CD4-positive, CD25-positive, alpha-beta regulatory T cell (primary cell): ENCODE results near the gene SVEP1. TPM values are rescaled to one million over a fixed set of nuclear protein-coding genes. Genes with fewer than 3 reads are reported as not detected.

Experiments
- ATAC-seq, 2 donors: fragments of 150-1000 bp; cut with Tn5 transposase; one replicate each; pipeline ENCODE4 v1.10.0; 2021; ENCODE audit warnings: low read depth in 2 of 2, moderate number of reproducible peaks in 2 of 2, moderate library complexity in 1 of 2
- DNase-seq, 3 donors: peaks; one replicate each; pipeline versions ENCODE4 v3.0.0 to v3.0.0-alpha.2; 2012 to 2022; ENCODE audit warnings: mixed read lengths in 1 of 3
- H3K27ac ChIP-seq: one replicate; pipeline ENCODE4 v1.7.0; 2013; ENCODE audit warnings: mild to moderate bottlenecking, low read length; ENCODE audit not compliant: insufficient read depth, poor library complexity, severe bottlenecking
- H3K27me3 ChIP-seq: one replicate; pipeline ENCODE4 v1.7.0; 2013; ENCODE audit warnings: low read length; ENCODE audit not compliant: control insufficient read depth, insufficient read depth
- H3K36me3 ChIP-seq: one replicate; pipeline ENCODE4 v1.7.0; 2013; ENCODE audit warnings: mild to moderate bottlenecking, low read length, moderate library complexity; ENCODE audit not compliant: control insufficient read depth, insufficient read depth
- H3K4me1 ChIP-seq: 2 replicates; pipeline ENCODE4 v1.7.0; 2013; ENCODE audit warnings: mild to moderate bottlenecking, low read length; ENCODE audit not compliant: insufficient read depth, control insufficient read depth, poor library complexity, severe bottlenecking
- H3K4me3 ChIP-seq: one replicate; pipeline ENCODE4 v1.7.0; 2013; ENCODE audit warnings: low read depth, mild to moderate bottlenecking, low read length, moderate library complexity
- H3K9me3 ChIP-seq, 2 experiments: 1 replicate in 1 of 2; 2 replicates in 1 of 2; pipeline ENCODE4 v1.7.0; 2013; ENCODE audit warnings: low read length in 2 of 2, mild to moderate bottlenecking in 1 of 2, moderate library complexity in 1 of 2; ENCODE audit not compliant: control insufficient read depth in 2 of 2
- H3K27ac Mint-ChIP-seq, 3 donors: one replicate each; pipeline ENCODE4 v1.8.0; 2020 to 2022; ENCODE audit warnings: mild to moderate bottlenecking in 3 of 3, mixed read lengths in 3 of 3, moderate library complexity in 2 of 3
- H3K27me3 Mint-ChIP-seq: one replicate; pipeline ENCODE4 v1.8.0; 2022; ENCODE audit warnings: mild to moderate bottlenecking, mixed read lengths
- H3K36me3 Mint-ChIP-seq: one replicate; pipeline ENCODE4 v1.8.0; 2020; ENCODE audit warnings: mixed read lengths
- H3K4me1 Mint-ChIP-seq, 4 donors: one replicate each; pipeline ENCODE4 v1.8.0; 2020 to 2022; ENCODE audit warnings: mixed read lengths in 4 of 4, mild to moderate bottlenecking in 1 of 4
- H3K4me3 Mint-ChIP-seq, 4 donors: one replicate each; pipeline ENCODE4 v1.8.0; 2020 to 2022; ENCODE audit warnings: mild to moderate bottlenecking in 4 of 4, mixed read lengths in 4 of 4, moderate library complexity in 3 of 4
- H3K9me3 Mint-ChIP-seq, 7 donors: one replicate each; pipeline ENCODE4 v1.8.0; 2020 to 2022; ENCODE audit warnings: mixed read lengths in 7 of 7, mild to moderate bottlenecking in 3 of 7, moderate library complexity in 2 of 7
- polyA plus RNA-seq, 4 donors: library from polyadenylated mRNA; unstranded; fragments of 300-500 nt; fragmentation: Illumina TruSeq; gene quantifications; one replicate each; pipeline ENCODE4 v1.2.3, GENCODE V29; 2021
- total RNA-seq: library from RNA; stranded (reverse); gene quantifications from one replicate; pipeline ENCODE4 v1.2.3, GENCODE V29; 2022

Gene SVEP1
- total and polyA plus RNA-seq, 5 donors from 2014 or later, result 0.12 TPM; not detected in 4

DNA sequence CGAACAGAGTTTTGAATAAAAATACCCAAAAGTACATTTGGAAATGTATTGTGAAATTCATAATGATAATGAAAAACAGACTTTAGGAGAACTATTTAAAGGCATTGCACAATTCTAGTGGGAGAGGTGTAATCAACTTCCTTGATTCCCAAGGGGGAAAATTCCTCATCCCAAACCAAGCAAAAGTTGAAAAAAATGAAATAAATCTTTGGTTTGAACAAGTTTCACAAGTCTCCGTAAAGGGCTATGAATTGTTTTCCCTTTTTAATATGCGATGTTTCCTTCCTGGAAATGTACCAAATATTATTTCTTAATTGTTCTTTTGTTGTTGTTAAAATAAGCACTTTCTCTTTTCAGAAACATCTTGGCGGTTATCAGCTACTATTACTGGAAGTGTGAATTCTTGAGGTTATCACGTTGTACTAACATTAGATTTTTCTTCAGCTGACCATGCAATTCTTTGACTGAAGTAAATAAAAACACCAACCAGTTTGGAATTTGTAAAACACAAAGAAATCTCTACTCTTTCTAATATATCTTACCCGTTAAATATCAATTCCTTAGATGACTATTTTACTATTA, 59.3 kb downstream of the SVEP1 start:
- no peaks in the 10 kb centered on the region for H3K4me1 ChIP-seq
- H3K27ac Mint-ChIP-seq, result no peak overlapping the region
- H3K27me3 ChIP-seq, result no peaks in the 10 kb centered on the region
- H3K9me3 Mint-ChIP-seq, result peaks cover 0 to 6% (median 1%) of the 10 kb centered on the region in 7 donors
- H3K4me3 Mint-ChIP-seq, result no peak overlapping the region
- no peak for ATAC-seq
- H3K27me3 Mint-ChIP-seq, result no peaks in the 10 kb centered on the region
- no peaks in the 10 kb centered on the region for H3K4me1 Mint-ChIP-seq
- no peak overlapping the region for H3K4me3 ChIP-seq
- no peaks in the 10 kb centered on the region for H3K36me3 ChIP-seq
- H3K36me3 Mint-ChIP-seq, result no peaks in the 10 kb centered on the region
- no peaks in the 10 kb centered on the region for H3K9me3 ChIP-seq
- no peak overlapping the region for H3K27ac ChIP-seq
- no peak for DNase-seq

DNA sequence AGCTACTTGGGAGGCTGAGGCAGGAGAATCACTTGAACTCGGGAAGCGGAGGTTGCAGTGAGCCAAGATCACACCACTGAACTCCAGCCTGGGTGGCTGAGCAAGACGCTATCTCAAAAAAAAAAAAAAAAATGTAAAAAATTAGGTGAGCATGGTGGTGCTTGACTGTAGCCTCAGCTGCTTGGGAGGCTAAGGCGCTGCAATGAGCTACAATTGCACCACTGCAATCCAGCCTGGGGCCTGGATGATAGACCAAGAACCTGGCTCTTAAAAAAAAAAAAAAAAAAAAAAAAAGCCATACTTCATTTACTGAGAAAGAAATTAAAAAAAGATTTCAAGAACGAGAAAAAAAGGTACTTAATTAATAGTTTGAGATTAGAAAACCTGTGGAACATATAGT, 62.1 kb downstream of the SVEP1 start:
- H3K9me3 Mint-ChIP-seq, result peaks cover 0 to 6% (median 0%) of the 10 kb centered on the region in 7 donors
- no peak for DNase-seq
- Histone ChIP-seq H3K4me3 (no peak overlapping the region), H3K27ac (no peak overlapping the region), H3K4me1 (no peaks in the 10 kb centered on the region), H3K36me3 (no peaks in the 10 kb centered on the region), H3K9me3 (no peaks in the 10 kb centered on the region), H3K27me3 (no peaks in the 10 kb centered on the region)
- no peaks in the 10 kb centered on the region for H3K36me3 Mint-ChIP-seq
- no peaks in the 10 kb centered on the region for H3K4me1 Mint-ChIP-seq
- H3K27ac Mint-ChIP-seq, result no peak overlapping the region
- no peaks in the 10 kb centered on the region for H3K27me3 Mint-ChIP-seq
- H3K4me3 Mint-ChIP-seq, result no peak overlapping the region
- no peak for ATAC-seq

DNA sequence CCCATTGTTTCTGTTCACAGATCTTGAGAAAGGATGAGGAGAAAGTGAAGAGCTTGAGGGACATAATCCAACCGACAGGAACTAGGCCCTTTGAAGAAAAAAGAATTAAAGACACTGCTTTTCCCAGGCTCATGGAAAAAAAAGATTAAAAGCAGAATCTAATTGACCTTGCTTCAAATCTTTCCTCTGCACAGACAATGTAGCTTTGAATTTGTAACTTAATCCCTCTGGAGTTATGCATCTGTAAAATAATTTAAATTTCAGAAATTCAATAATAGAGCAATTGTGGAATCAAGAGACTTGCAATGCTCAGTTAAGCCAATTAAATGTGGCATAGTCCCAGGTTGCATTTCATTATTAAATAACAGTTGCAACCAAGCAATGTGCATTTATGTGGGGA, 64.6 kb downstream of the SVEP1 start:
- no peak for ATAC-seq
- H3K27ac Mint-ChIP-seq, result no peak overlapping the region
- no peaks in the 10 kb centered on the region for H3K27me3 Mint-ChIP-seq
- Histone ChIP-seq H3K4me3 (no peak overlapping the region), H3K9me3 (no peaks in the 10 kb centered on the region), H3K27ac (no peak overlapping the region), H3K27me3 (no peaks in the 10 kb centered on the region), H3K4me1 (no peaks in the 10 kb centered on the region), H3K36me3 (no peaks in the 10 kb centered on the region)
- H3K4me1 Mint-ChIP-seq, result no peaks in the 10 kb centered on the region
- H3K36me3 Mint-ChIP-seq, result no peaks in the 10 kb centered on the region
- no peak overlapping the region for H3K4me3 Mint-ChIP-seq
- DNase-seq, result no peak
- H3K9me3 Mint-ChIP-seq, result peaks cover 0 to 6% (median 0%) of the 10 kb centered on the region in 7 donors

DNA sequence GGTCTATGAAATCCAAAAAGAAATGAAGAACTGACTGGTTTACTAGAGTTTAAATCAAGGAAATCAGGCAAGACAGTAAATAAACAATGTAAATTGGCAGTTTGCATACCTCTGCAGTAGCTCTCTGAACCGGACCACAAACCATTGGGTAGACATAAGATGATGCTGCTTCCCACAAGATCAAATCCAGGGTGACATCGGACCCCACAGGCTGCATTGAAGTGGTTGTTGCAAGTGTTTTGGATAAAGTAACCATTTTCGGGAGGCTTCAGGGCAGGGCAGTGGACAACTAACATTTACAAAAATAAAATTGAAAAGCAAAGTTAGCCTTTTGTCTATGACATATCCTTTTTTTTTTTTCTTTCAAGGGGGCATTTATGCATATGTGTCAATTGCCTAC, 66.7 kb downstream of the SVEP1 start:
- ATAC-seq (no peak), DNase-seq (no peak)
- H3K27ac ChIP-seq, result no peak overlapping the region
- no peaks in the 10 kb centered on the region for H3K4me1 ChIP-seq
- Mint-ChIP-seq H3K9me3 (no peaks in the 10 kb centered on the region), H3K27me3 (no peaks in the 10 kb centered on the region), H3K27ac (no peak overlapping the region), H3K4me3 (no peak overlapping the region), H3K4me1 (no peaks in the 10 kb centered on the region), H3K36me3 (no peaks in the 10 kb centered on the region)
- no peaks in the 10 kb centered on the region for H3K27me3 ChIP-seq
- no peaks in the 10 kb centered on the region for H3K9me3 ChIP-seq
- H3K36me3 ChIP-seq, result no peaks in the 10 kb centered on the region
- no peak overlapping the region for H3K4me3 ChIP-seq

DNA sequence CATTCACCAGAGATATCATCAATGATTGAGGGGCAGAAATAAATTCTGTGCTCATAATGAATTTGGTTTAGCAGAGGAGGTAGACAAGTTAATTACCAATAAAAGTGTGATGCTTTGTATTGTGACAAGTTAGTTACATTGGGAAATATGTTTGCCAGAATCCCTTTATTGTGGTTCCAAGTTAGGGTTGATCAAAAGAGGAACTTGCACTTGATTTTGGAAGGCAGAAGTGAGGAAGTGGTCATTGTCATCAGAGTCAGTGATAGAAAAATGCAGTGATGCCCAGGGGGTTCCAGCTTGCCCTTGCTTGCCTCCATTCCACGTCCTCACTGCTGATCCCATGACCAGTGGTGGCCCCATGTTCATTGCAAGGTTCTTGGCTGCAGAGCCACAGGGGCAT, 69.7 kb downstream of the SVEP1 start:
- no peaks in the 10 kb centered on the region for H3K4me1 ChIP-seq
- H3K4me3 ChIP-seq, result no peak overlapping the region
- no peaks in the 10 kb centered on the region for H3K27me3 ChIP-seq
- ATAC-seq (no peak), DNase-seq (no peak)
- H3K36me3 Mint-ChIP-seq, result no peaks in the 10 kb centered on the region
- no peaks in the 10 kb centered on the region for H3K4me1 Mint-ChIP-seq
- H3K27me3 Mint-ChIP-seq, result no peaks in the 10 kb centered on the region
- no peaks in the 10 kb centered on the region for H3K9me3 ChIP-seq
- H3K9me3 Mint-ChIP-seq, result peaks cover 0 to 3% (median 0%) of the 10 kb centered on the region in 7 donors
- H3K27ac Mint-ChIP-seq, result no peak overlapping the region
- no peak overlapping the region for H3K4me3 Mint-ChIP-seq
- H3K27ac ChIP-seq, result no peak overlapping the region
- H3K36me3 ChIP-seq, result no peaks in the 10 kb centered on the region

DNA sequence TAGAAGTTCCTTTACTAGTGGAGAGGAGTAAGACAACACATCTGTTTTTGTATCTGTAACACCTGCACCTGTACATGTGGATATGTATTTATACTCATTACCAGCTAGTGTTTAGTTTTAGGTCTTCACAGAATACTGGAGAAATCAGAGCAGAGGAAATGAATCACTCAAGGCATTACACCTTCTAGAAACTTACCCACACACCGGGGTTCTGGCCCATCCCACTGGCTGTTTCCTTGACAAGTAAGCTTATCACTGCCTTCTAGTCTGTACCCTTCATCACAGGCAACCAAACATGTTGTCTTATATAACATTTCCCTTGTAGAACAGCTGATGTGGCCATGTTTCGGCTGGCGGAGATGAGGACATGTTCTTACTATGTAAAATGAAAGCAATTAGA, 76.7 kb downstream of the SVEP1 start:
- H3K4me1 Mint-ChIP-seq, result no peaks in the 10 kb centered on the region
- no peak overlapping the region for H3K27ac ChIP-seq
- H3K9me3 ChIP-seq, result no peaks in the 10 kb centered on the region
- H3K27me3 Mint-ChIP-seq, result no peaks in the 10 kb centered on the region
- ATAC-seq, result no peak
- no peaks in the 10 kb centered on the region for H3K36me3 ChIP-seq
- peaks cover 0 to 3% (median 2%) of the 10 kb centered on the region in 7 donors for H3K9me3 Mint-ChIP-seq
- H3K4me3 ChIP-seq, result no peak overlapping the region
- no peaks in the 10 kb centered on the region for H3K27me3 ChIP-seq
- no peaks in the 10 kb centered on the region for H3K4me1 ChIP-seq
- no peak overlapping the region for H3K4me3 Mint-ChIP-seq
- no peak overlapping the region for H3K27ac Mint-ChIP-seq
- DNase-seq, result no peak
- no peaks in the 10 kb centered on the region for H3K36me3 Mint-ChIP-seq

DNA sequence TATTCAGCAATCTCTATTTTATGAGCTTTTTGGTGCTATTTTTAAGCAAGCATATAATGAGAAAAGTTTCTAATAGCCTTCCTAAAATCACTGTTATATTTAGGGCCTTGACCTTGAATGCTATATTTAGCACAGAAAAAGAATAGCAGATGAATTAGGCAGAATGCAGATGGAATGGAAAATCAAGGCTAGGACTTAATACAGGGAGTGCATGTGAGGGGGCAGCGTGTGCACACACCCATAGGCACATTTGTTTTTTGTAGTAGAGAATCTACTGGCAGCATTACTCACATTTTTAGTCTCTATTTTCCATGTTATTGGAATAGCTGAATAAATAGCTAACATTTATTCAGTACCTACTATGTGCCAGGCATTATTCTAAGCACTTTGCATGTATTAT, 79.9 kb downstream of the SVEP1 start:
- H3K4me3 ChIP-seq, result no peak overlapping the region
- H3K27me3 Mint-ChIP-seq, result peaks cover 4% of the 10 kb centered on the region
- H3K9me3 ChIP-seq, result no peaks in the 10 kb centered on the region
- no peak overlapping the region for H3K27ac Mint-ChIP-seq
- peaks cover 0 to 6% (median 0%) of the 10 kb centered on the region in 7 donors for H3K9me3 Mint-ChIP-seq
- DNase-seq (no peak), ATAC-seq (no peak)
- H3K36me3 Mint-ChIP-seq, result no peaks in the 10 kb centered on the region
- H3K36me3 ChIP-seq, result no peaks in the 10 kb centered on the region
- no peaks in the 10 kb centered on the region for H3K4me1 ChIP-seq
- no peak overlapping the region for H3K4me3 Mint-ChIP-seq
- H3K27ac ChIP-seq, result no peak overlapping the region
- H3K4me1 Mint-ChIP-seq, result no peaks in the 10 kb centered on the region
- H3K27me3 ChIP-seq, result no peaks in the 10 kb centered on the region

DNA sequence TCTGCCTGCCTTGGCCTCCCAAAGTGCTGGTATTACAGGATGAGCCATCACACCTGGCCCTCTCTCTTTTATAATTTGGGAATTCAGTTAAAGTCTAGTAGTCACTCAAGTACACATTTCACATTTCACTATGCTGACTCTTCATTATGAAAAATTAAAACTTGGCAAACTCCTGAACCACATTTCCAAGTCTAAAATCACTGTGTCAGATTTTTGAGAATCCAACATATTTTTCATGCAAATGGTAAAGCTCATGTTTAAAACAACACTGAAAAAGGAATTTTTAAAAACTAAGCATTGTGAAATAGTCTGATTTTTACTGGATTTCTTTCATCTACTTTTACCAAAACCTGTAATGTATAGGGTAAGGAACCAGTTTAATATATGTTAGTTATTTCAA, 92.3 kb downstream of the SVEP1 start:
- Histone ChIP-seq H3K27ac (no peak overlapping the region), H3K4me3 (no peak overlapping the region), H3K4me1 (no peaks in the 10 kb centered on the region), H3K9me3 (no peaks in the 10 kb centered on the region), H3K36me3 (no peaks in the 10 kb centered on the region), H3K27me3 (no peaks in the 10 kb centered on the region)
- no peak for DNase-seq
- H3K27ac Mint-ChIP-seq, result no peak overlapping the region
- H3K36me3 Mint-ChIP-seq, result no peaks in the 10 kb centered on the region
- H3K27me3 Mint-ChIP-seq, result no peaks in the 10 kb centered on the region
- H3K4me3 Mint-ChIP-seq, result no peak overlapping the region
- H3K4me1 Mint-ChIP-seq, result no peaks in the 10 kb centered on the region
- no peak for ATAC-seq
- H3K9me3 Mint-ChIP-seq, result peaks cover 0 to 10% (median 0%) of the 10 kb centered on the region in 7 donors
